Activated CD8-positive, alpha-beta memory T cell treated with anti-CD3 and anti-CD28 coated beads, Interleukin-2, amount 50 U/mL, for 1 hour (primary cell): ENCODE results near the gene VDAC1.
"Not testable (repeated sequence)": the region's sequence is repeated elsewhere in the genome, so short reads cannot be mapped to it uniquely, and the experiment has no call there.

ENCODE experiments used
- DNase-seq: peaks from one replicate; pipeline ENCODE4 v3.0.0-alpha.2; 2020; ENCODE audit errors: extremely low read depth

Gene VDAC1

GRCh38 chr5:133995341-133995740 lies 9.4 kb downstream of the VDAC1 start:
- DNase-seq, result no peak

- DNase-seq, result no peak
These were observed 9.8 kb downstream of the VDAC1 start for GRCh38 chr5:133994990-133995333.

- no peak for DNase-seq
These were observed 10.3 kb downstream of the VDAC1 start for GRCh38 chr5:133994297-133994989.

GRCh38 chr5:133993185-133993936 lies 11.4 kb downstream of the VDAC1 start:
- DNase-seq, result no peak

GRCh38 chr5:133992429-133993155 lies 12.2 kb downstream of the VDAC1 start:
- no peak for DNase-seq

- DNase-seq, result no peak
These were observed 13.4 kb downstream of the VDAC1 start for GRCh38 chr5:133991171-133991910.

GRCh38 chr5:133990396-133990795 lies 14.4 kb downstream of the VDAC1 start:
- DNase-seq, result no peak

- DNase-seq, result no peak
These were observed 19.1 kb downstream of the VDAC1 start for GRCh38 chr5:133985540-133986180.

- DNase-seq, result no peak
These were observed 21.1 kb downstream of the VDAC1 start for GRCh38 chr5:133983674-133984073.

GRCh38 chr5:133981714-133982113 lies 23.1 kb downstream of the VDAC1 start:
- DNase-seq, result no peak

GRCh38 chr5:133980652-133981051 lies 24.1 kb downstream of the VDAC1 start:
- no peak for DNase-seq

GRCh38 chr5:133978943-133979342 lies 25.8 kb downstream of the VDAC1 start:
- DNase-seq, result no peak

- DNase-seq, result no peak
These were observed 26.9 kb downstream of the VDAC1 start for GRCh38 chr5:133977858-133978257.

- no peak for DNase-seq
These were observed 27.5 kb downstream of the VDAC1 start for GRCh38 chr5:133977161-133977787.

GRCh38 chr5:133975546-133975945 lies 29.2 kb downstream of the VDAC1 start:
- not testable (repeated sequence) for DNase-seq

- DNase-seq, result no peak
These were observed 30.6 kb downstream of the VDAC1 start for GRCh38 chr5:133974142-133974541.

- no peak for DNase-seq
These were observed 34.4 kb downstream of the VDAC1 start for GRCh38 chr5:133970325-133970909.

- DNase-seq, result no peak
These were observed 35.0 kb downstream of the VDAC1 start for GRCh38 chr5:133969654-133970324.

- peak; percentile 80 for DNase-seq
These were observed 36.4 kb downstream of the VDAC1 start, which contains the start of gene C5orf15 for GRCh38 chr5:133968204-133968980. TSS of gene C5orf15 (minus strand) at chr5:133968625. CDS start at chr5:133968584, 41 bp downstream.
